NCI-H69 (cell line): ENCODE data around the gene EVPLL.
A peak's percentile ranks its signal among the peaks of the same experiment; 100 is the strongest.
"Not testable (repeated sequence)": the region's sequence is repeated elsewhere in the genome, so short reads cannot be mapped to it uniquely, and the experiment has no call there.

Experiments used
- DNase-seq: peaks from one replicate; lab custom pipeline; 2025; lab: John Stamatoyannopoulos, UW

Gene EVPLL

DNA sequence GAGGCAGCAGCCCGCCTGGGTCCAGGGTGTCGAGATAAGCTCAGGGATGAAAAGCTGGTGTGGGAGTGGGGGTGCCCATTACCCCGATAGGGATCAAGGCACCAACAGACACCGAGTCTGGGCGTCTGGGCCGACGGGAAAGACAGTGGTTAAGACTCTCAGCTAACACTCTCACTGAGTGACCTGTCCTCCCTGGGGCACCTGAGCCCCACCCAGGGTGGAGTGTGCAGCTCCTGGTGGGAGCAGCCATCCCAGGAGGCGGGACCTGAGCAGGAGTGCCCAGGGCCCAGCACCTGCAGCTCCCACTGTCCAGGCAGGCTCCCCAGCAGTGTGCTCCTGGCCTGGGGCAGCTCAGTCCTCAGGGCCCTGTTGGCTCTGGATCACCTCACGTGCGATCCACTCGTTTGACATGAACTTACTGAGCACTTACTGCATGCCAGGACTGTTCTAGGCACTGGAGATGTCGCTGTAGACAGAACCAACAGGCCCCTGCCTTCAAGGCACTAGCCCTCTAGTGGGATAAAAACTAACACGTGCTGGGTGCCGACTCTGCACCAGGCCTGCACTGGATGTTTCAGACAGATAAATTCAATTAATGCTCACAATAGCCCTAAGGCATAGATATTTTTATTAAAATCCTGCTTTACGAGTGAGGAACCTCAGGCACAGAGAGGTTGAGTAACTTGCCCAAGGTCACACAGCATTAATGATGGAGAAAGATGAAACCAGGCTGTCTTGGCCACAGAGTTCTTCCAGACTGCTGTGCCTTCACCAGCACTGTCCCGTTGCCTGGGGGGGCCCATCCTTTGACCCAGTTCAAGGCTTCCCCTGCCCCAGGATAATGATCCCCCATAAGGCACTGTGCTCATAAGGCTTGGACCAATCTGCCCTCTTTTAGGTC, 1.9 kb downstream of the EVPLL start:
- DNase-seq = no peak

GRCh38 chr17:18380471-18381157, 3.0 kb downstream of the EVPLL start:
- DNase-seq = no peak

DNA sequence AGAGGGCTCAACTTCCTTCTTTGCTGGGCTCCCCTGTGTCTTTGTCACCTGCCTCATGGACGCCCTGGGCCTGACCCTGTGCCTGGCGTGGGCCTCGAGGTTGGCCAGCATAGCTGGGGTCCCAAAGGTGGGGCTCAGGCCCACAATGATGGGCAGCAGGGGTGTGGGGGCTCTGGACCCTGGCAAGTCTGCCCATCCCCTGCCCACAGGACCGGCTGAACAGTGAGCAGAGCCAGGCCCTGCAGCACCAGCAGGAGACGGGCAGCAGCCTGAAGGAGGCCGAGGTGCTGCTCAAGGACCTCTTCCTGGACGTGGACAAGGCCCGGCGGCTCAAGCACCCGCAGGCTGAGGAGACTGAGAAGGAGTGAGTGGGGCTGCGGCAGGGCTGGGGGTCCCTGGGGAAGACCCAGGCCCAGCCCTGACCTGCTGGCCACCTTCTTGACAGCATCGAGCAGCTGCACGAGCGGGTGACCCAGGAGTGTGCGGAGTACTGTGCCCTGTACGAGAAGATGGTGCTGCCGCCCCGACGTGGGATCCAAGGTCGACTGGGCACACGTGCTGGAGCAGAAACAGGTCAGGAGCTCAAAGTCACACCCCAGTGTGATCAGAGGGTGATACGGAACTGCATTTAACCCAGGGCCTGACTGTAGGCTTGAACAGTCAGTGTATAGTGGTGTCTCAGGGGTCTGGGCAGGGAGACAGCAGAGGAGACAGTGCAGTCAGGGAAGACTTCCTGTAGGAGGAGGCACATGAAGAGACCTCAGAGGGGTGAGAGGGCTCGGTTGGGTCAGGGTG, 3.8 kb downstream of the EVPLL start:
- DNase-seq = no peak

- DNase-seq = no peak
These were observed 4.3 kb downstream of the EVPLL start for GRCh38 chr17:18381953-18382245.

DNA sequence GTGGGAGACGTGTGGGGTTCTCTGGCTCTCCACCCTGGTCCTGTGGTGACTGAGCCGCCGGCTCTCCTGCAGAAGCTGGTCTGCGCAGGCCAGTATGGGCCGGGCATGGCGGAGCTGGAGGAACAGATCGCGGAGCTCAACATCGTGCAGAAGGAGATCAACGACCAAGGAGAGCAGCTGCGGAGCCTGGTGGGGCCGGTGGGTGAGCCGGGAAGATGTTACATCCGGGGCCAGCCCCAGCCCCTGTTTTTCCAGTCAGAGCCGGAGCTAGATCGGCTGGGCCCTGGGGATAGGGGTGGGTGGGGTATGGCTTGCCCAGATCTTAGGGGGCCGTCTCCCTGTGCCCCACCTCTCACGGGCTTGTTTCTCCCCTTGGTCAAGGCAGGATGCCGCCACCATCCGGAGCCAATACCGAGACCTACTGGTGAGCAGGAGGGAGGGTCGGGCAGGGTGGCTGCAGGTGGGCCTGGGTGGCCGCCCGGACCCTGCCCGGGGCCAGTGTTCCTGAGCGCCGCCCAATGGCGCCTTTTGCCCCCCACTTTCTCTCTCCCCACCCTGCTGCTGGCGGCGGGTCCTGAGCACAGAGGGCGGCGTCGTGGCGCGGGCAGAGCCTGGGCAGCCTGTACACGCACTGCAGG, 5.0 kb downstream of the EVPLL start:
- DNase-seq = no peak

GRCh38 chr17:18383079-18383481, 5.5 kb downstream of the EVPLL start:
- DNase-seq = peak; percentile 50

DNA sequence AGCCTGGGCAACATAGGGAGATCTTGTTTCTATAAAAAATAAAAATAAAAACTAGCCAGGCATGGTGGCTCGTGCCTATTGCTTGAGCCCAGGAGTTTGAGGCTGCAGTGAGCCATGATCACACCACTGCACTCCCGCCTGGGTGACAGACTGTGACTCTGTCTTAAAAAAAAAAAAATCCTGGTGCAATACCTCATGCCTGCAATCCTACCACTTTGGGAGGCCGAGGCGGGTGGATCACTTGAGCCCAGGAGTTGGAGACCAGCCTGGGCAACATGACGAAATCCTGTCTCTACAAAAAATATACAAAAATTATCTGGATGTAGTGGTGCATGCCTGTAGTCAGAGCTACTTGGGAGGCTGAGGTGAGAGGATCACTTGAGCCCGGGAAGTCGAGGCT, 6.7 kb downstream of the EVPLL start:
- DNase-seq = not testable (repeated sequence)

DNA sequence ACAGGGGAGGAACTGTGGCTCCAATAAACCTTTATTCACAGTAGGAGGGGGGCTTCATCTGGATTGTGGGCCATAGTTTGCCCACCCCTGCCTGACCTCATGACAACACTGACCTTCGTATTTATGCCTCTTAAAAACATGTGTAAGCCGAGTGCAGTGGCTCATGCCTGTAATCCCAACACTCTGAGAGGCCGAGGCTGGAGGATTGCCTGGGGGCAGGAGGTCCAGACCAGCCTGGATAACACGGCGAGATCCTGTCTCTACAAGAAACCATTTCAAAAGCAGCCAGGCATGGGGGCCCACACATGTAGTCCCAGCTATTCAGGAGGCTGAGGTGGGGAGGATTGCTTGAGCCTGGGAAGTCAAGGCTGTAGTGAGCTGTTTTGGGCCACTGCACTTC, 10.0 kb downstream of the EVPLL start:
- not testable (repeated sequence) for DNase-seq

GRCh38 chr17:18388266-18388665, 10.7 kb downstream of the EVPLL start:
- not testable (repeated sequence) for DNase-seq

GRCh38 chr17:18388728-18389127, 11.2 kb downstream of the EVPLL start:
- not testable (repeated sequence) for DNase-seq

GRCh38 chr17:18401872-18402590, 24.5 kb downstream of the EVPLL start:
- DNase-seq = not testable (repeated sequence)

GRCh38 chr17:18403166-18403565, 25.6 kb downstream of the EVPLL start:
- DNase-seq = peak; percentile 19

DNA sequence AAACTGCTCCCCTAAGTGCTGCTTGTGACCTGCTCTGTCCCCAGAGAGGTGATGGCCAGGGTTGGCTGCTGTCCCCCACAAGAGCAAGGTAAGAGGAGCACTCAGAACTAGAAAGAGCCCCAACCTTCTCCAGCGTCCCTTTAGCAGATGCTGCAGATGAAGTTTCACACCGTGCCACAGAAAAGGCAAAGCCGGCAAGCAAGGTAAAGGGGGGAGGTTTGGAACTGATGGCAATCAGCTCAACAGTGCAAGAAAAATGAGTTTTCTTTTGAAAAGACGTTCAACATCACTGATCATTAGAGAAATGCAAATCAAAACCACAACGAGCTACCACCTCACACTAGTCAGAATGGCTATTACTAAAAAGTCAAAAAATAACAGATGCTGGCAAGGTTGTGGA, 26.0 kb downstream of the EVPLL start:
- DNase-seq = not testable (repeated sequence)

GRCh38 chr17:18408906-18409305, 31.3 kb downstream of the EVPLL start:
- peak; percentile 56 for DNase-seq

DNA sequence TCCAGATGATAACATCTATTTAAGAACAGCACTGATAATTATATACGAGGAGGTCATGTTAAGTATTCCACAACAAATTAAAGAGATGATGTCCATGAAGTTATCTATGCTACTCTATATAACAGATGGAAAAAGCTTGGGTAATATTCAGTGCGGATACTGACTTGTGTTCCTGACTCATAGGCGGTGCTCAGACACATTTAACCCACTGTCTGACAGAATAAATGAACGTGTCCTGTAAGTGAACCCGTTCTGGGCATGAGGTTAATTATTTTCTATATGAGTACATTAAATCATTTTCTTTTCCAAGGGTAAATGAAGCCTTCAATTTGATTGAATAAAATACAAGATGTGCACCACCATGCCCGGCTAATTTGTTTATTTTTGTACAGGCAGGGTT, 31.7 kb downstream of the EVPLL start:
- peak; percentile 74 for DNase-seq

- peak; percentile 61 for DNase-seq
These were observed 33.2 kb downstream of the EVPLL start for GRCh38 chr17:18410736-18411135.

DNA sequence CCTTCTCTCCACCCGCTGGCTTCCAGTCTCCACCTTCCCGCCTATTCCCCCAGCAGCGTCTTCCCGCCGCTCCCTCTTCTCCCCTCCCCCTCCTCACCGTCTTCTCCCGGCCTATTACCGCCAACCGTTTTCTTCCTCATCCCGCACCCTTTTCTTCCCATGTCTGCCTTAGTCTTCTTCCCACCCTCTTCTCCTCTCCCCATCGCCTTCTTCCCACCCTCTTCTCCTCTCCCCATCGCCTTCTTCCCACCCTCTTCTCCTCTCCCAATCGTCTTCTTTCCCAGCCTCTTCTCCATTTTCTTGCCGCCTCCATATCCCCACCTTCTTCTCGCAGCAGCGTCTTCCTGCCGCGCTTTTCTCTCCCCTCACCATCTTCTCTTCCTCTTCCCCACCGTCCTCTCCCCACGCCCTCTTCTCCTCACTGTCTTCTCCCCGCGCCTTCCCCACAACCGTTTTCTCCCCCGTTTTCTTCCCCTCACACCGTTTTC, 33.8 kb downstream of the EVPLL start:
- peak; percentile 45 for DNase-seq

DNA sequence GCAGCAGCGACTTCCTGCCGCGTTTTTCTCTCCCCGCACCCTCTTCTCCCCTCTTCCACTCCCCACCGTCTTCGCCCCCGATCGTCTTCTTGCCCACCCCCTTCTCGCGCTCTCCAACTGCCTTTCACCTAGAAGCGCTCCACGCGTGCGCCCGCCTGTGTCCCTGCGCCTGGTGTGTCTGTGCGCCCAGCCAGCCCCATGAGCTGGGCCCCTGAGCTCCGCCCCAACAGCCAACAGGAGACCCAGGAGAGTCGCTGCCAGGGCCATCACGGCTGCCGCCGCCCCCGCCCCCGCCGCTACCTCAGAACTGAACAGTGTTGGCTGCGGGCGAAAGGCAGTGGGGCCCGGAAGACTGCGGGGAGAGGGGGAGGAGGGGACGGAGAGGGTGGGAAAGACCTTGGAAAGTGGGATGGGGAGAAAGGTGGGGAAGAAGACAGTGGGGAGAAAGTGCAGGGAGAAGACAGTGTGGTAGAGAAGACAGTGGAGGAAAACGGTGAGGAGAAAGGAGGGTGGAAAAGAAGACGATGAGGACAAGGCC, 34.5 kb downstream of the EVPLL start:
- DNase-seq = not testable (repeated sequence)

DNA sequence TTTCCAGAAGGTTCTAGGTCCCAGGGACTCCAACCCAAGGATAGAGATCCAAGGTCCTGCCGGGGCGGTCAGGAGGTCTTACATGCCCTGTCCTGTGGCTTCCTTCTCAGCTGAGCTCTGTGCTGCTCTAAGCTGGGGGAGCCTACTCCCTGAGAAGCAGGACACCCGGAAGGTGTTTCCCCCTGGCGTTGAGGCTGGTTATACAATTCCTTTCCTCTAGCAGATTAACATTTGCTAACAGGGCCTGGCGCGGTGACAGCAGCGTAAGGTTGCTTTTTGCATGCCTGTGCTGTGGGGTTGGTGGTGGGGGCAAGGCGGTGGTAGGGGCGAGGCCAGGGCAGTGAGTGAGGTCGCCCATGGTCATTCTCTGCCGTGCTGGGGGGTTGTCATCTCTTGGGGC, 43.9 kb downstream of the EVPLL start:
- peak; percentile 5 for DNase-seq

GRCh38 chr17:18422464-18422863, 44.9 kb downstream of the EVPLL start:
- DNase-seq = not testable (repeated sequence)

GRCh38 chr17:18423015-18423414, 45.4 kb downstream of the EVPLL start:
- DNase-seq = not testable (repeated sequence)
